Panc1 (cell line): ENCODE results near the gene CUX1. TPM values are rescaled to one million over a fixed set of nuclear protein-coding genes. Genes with fewer than 3 reads are reported as not detected.

Experiments
- ATAC-seq: fragments of 200-7000 bp; cut with Tn5 transposase; 2 replicates; pipeline ENCODE4 v1.9.1; 2020; ENCODE audit warnings: mild to moderate bottlenecking, moderate library complexity
- BruUV-seq: library from RNA; stranded (reverse); fragments of 400-500 nt; replicated peaks from 2 replicates; lab custom pipeline; 2021; lab: Mats Ljungman, UMichigan
- CTCF ChIA-PET: fragments of 300-600 bp; sonication (Branson Sonifier 250); formaldehyde crosslinking; loops from one replicate; lab custom pipeline; 2022; ENCODE audit warnings: antibody characterized with exemption; lab: Charles Lee
- POLR2A ChIA-PET: fragments of 300-600 bp; sonication (Branson Sonifier 250); formaldehyde crosslinking; loops from one replicate; lab custom pipeline; 2022; ENCODE audit warnings: antibody characterized with exemption; lab: Charles Lee
- DNase-seq: peaks from one replicate; pipeline ENCODE4 v3.0.0-alpha.2; 2010; ENCODE audit warnings: low read depth, low spot score
- H3K27ac ChIP-seq: 2 replicates; pipeline ENCODE4 v1.5.1; 2011; ENCODE audit warnings: mild to moderate bottlenecking, low read length, inconsistent platforms
- H3K27me3 ChIP-seq: fragments of 200-500 bp; sonication (Bioruptor generic); 2 replicates; pipeline ENCODE4 v1.6.0; 2014; ENCODE audit warnings: low read length, inconsistent platforms; ENCODE audit not compliant: control insufficient read depth, insufficient read depth
- H3K36me3 ChIP-seq: fragments of 200-500 bp; sonication (Bioruptor generic); 2 replicates; pipeline ENCODE4 v1.5.1; 2014; ENCODE audit warnings: inconsistent platforms, mild to moderate bottlenecking, low read length, moderate library complexity; ENCODE audit not compliant: control insufficient read depth, insufficient read depth
- H3K4me1 ChIP-seq: 2 replicates; pipeline ENCODE4 v1.5.1; 2011; ENCODE audit warnings: inconsistent platforms, mild to moderate bottlenecking, low read length, moderate library complexity; ENCODE audit not compliant: control insufficient read depth, insufficient read depth
- H3K4me3 ChIP-seq, 2 experiments: 2 replicates each; pipeline ENCODE4 v1.5.1; 2011 to 2012; ENCODE audit warnings: low read depth in 2 of 2, low read length in 2 of 2, mild to moderate bottlenecking in 2 of 2, inconsistent platforms in 1 of 2, moderate library complexity in 1 of 2
- H3K9me3 ChIP-seq: fragments of 200-500 bp; sonication (Bioruptor generic); 2 replicates; pipeline ENCODE4 v1.5.1; 2014; ENCODE audit warnings: low read depth, mild to moderate bottlenecking, inconsistent platforms, low read length, moderate library complexity; ENCODE audit not compliant: control insufficient read depth, insufficient read depth
- POLR2AphosphoS5 ChIP-seq: IDR thresholded peaks from 2 replicates; pipeline ENCODE4 v1.6.1; 2012; ENCODE audit warnings: mild to moderate bottlenecking, low read depth, low read length, moderate library complexity
- SIN3A ChIP-seq: IDR thresholded peaks from 2 replicates; pipeline ENCODE4 v1.6.1; 2012; ENCODE audit warnings: low read depth, mild to moderate bottlenecking, low read length, moderate library complexity, borderline replicate concordance; ENCODE audit not compliant: insufficient read depth
- TCF7L2 ChIP-seq: IDR thresholded peaks from 2 replicates; pipeline ENCODE4 v1.6.1; 2011; ENCODE audit warnings: mild to moderate bottlenecking, low read depth, low read length, inconsistent platforms
- in situ Hi-C: cut with HindIII; loops from 2 replicates; pipeline ENCODE4 v1.10.0; 2016; ENCODE audit warnings: low sequenced_read_pairs, low pct_unique_long_range_greater_than_20kb
- intact Hi-C: fragments of 100-400 bp; cut with micrococcal nuclease; formaldehyde crosslinking; loops from one replicate; pipeline ENCODE4 v1.10.0; 2022; ENCODE audit not compliant: unreplicated experiment
- total RNA-seq: library from RNA; stranded (reverse); gene quantifications from one replicate; pipeline ENCODE4 v1.2.1, GENCODE V29; 2021; ENCODE audit not compliant: unreplicated experiment
- TF ChIP-seq, protein P1 (sequence below): fragments of 450-650 bp; IDR thresholded peaks from 2 replicates; pipeline ENCODE4 v1.5.1; 2017; ENCODE audit warnings: mild to moderate bottlenecking
- TF ChIP-seq, protein P2 (sequence below), 2 experiments: IDR thresholded peaks; 2 replicates each; pipeline ENCODE4 v1.6.1; 2011 to 2012; ENCODE audit warnings: low read depth in 2 of 2, control low read depth in 1 of 2, low read length in 1 of 2, mild to moderate bottlenecking in 1 of 2, moderate library complexity in 1 of 2; ENCODE audit not compliant: insufficient read depth in 1 of 2

Gene CUX1
- total RNA-seq, 1 experiment from 2014 or later = 50.9 TPM

DNA sequence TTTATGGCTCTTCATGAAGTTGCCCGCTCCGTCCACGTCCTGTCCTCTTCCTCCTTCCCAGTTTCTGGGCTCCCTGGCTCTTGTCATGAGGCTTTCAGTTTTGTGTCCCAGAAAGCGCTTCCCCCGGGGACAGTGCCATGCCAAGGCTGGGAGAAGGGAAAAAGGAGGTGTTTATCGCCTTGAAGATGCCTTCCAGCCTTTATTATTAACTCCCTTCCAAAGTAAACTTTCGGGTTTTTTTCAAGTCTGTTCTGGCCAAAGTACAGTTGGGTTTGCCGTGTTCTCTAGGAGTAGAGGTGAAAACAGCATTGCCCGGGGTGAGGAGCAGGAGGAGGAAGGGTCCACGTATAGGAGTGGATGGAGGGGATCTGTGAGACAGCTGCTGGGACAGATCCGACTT is 117.2 kb downstream of the CUX1 start:
- H3K4me3 ChIP-seq = no peak overlapping the region
- no peak for DNase-seq
- no TSS peak for BruUV-seq
- in situ Hi-C loops (no loop called here), intact Hi-C loops (no loop called here)
- no peaks in the 10 kb centered on the region for H3K27me3 ChIP-seq
- ATAC-seq = no peak
- no peaks in the 10 kb centered on the region for H3K36me3 ChIP-seq
- CTCF ChIA-PET = no interaction called here
- TF ChIP-seq, protein P1, sequence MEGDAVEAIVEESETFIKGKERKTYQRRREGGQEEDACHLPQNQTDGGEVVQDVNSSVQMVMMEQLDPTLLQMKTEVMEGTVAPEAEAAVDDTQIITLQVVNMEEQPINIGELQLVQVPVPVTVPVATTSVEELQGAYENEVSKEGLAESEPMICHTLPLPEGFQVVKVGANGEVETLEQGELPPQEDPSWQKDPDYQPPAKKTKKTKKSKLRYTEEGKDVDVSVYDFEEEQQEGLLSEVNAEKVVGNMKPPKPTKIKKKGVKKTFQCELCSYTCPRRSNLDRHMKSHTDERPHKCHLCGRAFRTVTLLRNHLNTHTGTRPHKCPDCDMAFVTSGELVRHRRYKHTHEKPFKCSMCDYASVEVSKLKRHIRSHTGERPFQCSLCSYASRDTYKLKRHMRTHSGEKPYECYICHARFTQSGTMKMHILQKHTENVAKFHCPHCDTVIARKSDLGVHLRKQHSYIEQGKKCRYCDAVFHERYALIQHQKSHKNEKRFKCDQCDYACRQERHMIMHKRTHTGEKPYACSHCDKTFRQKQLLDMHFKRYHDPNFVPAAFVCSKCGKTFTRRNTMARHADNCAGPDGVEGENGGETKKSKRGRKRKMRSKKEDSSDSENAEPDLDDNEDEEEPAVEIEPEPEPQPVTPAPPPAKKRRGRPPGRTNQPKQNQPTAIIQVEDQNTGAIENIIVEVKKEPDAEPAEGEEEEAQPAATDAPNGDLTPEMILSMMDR = no peak
- TF ChIP-seq TCF7L2 (no peak), POLR2AphosphoS5 (no peak), SIN3A (no peak)
- TF ChIP-seq, protein P2, sequence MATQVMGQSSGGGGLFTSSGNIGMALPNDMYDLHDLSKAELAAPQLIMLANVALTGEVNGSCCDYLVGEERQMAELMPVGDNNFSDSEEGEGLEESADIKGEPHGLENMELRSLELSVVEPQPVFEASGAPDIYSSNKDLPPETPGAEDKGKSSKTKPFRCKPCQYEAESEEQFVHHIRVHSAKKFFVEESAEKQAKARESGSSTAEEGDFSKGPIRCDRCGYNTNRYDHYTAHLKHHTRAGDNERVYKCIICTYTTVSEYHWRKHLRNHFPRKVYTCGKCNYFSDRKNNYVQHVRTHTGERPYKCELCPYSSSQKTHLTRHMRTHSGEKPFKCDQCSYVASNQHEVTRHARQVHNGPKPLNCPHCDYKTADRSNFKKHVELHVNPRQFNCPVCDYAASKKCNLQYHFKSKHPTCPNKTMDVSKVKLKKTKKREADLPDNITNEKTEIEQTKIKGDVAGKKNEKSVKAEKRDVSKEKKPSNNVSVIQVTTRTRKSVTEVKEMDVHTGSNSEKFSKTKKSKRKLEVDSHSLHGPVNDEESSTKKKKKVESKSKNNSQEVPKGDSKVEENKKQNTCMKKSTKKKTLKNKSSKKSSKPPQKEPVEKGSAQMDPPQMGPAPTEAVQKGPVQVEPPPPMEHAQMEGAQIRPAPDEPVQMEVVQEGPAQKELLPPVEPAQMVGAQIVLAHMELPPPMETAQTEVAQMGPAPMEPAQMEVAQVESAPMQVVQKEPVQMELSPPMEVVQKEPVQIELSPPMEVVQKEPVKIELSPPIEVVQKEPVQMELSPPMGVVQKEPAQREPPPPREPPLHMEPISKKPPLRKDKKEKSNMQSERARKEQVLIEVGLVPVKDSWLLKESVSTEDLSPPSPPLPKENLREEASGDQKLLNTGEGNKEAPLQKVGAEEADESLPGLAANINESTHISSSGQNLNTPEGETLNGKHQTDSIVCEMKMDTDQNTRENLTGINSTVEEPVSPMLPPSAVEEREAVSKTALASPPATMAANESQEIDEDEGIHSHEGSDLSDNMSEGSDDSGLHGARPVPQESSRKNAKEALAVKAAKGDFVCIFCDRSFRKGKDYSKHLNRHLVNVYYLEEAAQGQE (IDR thresholded peaks at IDR 0.05; ENCODE audit: insufficient read depth in 1 of 2, low read depth in 2 of 2, low read length in 1 of 2) = no peak
- H3K9me3 ChIP-seq = peaks cover 5% of the 10 kb centered on the region; the same call in 1 of the 2 replicates
- H3K27ac ChIP-seq = peak overlapping the region; percentile 24; the same call in 1 of the 2 replicates
- H3K4me1 ChIP-seq = peaks cover 4% of the 10 kb centered on the region; the same call in 1 of the 2 replicates
- POLR2A ChIA-PET = no interaction called here

DNA sequence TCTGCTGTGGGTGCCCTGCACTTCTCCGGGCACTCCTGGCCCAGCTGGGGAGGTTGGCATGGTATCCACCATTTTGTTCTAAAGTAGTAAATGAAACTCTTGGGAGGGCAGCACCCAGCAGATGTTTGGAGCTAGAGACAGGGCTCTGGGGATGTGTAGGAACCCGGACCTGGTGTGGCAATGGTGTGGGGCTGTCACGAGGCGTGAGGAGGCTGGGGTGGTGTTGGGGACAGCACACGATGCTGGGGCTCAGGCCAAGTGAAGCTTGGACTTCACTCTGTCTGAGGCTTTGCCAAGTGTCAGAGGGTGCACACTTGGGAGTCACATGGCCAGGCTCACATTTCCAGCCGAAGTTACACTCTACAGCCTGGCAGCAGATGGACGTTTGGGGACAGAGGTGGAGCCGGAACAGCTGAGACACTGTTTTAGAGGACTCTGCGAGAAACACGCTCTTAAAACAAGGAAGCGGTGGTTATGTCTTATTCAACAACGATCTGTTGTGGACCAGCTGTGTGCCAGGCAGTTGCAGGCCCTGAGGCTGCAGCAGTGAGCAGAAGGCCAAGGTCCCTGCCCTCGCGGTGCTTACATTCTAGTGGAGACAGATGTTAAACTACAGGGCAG is 118.2 kb downstream of the CUX1 start:
- Histone ChIP-seq H3K4me3 (no peak overlapping the region), H3K9me3 (no peaks in the 10 kb centered on the region), H3K4me1 (peaks cover 6% of the 10 kb centered on the region; the same call in 1 of the 2 replicates), H3K36me3 (no peaks in the 10 kb centered on the region), H3K27me3 (no peaks in the 10 kb centered on the region), H3K27ac (no peak overlapping the region)
- ChIA-PET CTCF (no interaction called here), POLR2A (no interaction called here)
- BruUV-seq = no TSS peak
- DNase-seq (no peak), ATAC-seq (peak; percentile 22; the same call in 1 of the 2 replicates)
- no peak for TF ChIP-seq POLR2AphosphoS5
- TF ChIP-seq SIN3A = no peak
- no peak for TF ChIP-seq TCF7L2
- TF ChIP-seq, protein P2 (IDR thresholded peaks at IDR 0.05; ENCODE audit: insufficient read depth in 1 of 2, low read depth in 2 of 2, low read length in 1 of 2) = no peak
- TF ChIP-seq, protein P1 = no peak
- intact Hi-C loops = no loop called here
- in situ Hi-C loops = no loop called here
